Astrocyte of the spinal cord (primary cell): ENCODE results near the gene HDAC2.

ENCODE experiments used
- DNase-seq: peaks from one replicate; pipeline ENCODE4 v3.0.0; 2011; ENCODE audit warnings: low read depth, low spot score
- H3K4me3 ChIP-seq: 2 replicates; pipeline ENCODE4 v1.5.1; 2011; ENCODE audit warnings: low read depth, mild to moderate bottlenecking, low read length, moderate library complexity
- in situ Hi-C: cut with HindIII; loops from 2 replicates; pipeline ENCODE4 v1.10.0; 2017; ENCODE audit warnings: low sequenced_read_pairs
- TF ChIP-seq, protein P1 (sequence below): IDR thresholded peaks from 2 replicates; pipeline ENCODE4 v1.5.1; 2012; ENCODE audit warnings: low read depth, mild to moderate bottlenecking, low read length, inconsistent platforms

The HDAC2 gene

DNA sequence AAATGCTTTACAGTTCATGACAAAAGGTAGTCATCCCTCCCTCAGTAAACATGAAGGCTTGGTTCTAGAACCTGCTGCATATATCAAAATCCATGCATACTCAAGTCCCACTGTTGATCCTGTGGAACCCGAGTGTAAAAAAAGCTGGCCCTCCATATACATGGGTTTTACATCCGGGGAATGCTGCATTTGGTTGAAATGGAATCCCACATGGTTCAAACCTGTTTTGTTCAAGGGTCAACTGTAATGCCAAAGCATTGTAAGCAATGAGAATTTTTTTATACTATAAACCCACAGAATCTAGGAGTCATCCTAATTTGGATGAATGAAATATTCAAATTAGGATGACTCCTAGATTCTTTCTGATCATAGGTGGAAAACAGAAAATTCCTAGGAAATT, 5.9 kb upstream of the HDAC2 start:
- in situ Hi-C loops, result no loop called here
- TF ChIP-seq, protein P1, sequence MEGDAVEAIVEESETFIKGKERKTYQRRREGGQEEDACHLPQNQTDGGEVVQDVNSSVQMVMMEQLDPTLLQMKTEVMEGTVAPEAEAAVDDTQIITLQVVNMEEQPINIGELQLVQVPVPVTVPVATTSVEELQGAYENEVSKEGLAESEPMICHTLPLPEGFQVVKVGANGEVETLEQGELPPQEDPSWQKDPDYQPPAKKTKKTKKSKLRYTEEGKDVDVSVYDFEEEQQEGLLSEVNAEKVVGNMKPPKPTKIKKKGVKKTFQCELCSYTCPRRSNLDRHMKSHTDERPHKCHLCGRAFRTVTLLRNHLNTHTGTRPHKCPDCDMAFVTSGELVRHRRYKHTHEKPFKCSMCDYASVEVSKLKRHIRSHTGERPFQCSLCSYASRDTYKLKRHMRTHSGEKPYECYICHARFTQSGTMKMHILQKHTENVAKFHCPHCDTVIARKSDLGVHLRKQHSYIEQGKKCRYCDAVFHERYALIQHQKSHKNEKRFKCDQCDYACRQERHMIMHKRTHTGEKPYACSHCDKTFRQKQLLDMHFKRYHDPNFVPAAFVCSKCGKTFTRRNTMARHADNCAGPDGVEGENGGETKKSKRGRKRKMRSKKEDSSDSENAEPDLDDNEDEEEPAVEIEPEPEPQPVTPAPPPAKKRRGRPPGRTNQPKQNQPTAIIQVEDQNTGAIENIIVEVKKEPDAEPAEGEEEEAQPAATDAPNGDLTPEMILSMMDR, result no peak
- no peak overlapping the region for H3K4me3 ChIP-seq
- DNase-seq, result peak; percentile 18

DNA sequence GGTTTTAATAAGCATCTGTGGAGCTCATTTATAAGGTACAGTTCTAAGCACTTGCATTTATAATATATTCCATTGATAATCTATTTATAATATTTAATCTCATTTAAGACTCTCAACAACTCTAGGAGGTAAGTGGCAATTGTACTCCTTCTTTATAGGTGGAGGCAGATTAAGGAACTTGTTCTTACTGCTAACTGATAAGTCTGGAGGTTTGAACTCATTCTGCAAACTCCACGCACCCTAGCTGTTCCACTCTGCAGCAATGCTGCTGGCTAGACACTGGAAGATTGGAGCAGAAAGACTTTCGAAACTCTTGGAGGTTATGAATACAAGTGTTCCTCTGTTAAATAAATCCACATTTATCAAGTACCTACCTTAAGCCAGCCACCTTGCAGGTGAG, 793 bp upstream of the HDAC2 start:
- in situ Hi-C loops, result no loop called here
- DNase-seq, result peak; percentile 17
- peak overlapping the region; percentile 94 for H3K4me3 ChIP-seq
- TF ChIP-seq, protein P1, result no peak

DNA sequence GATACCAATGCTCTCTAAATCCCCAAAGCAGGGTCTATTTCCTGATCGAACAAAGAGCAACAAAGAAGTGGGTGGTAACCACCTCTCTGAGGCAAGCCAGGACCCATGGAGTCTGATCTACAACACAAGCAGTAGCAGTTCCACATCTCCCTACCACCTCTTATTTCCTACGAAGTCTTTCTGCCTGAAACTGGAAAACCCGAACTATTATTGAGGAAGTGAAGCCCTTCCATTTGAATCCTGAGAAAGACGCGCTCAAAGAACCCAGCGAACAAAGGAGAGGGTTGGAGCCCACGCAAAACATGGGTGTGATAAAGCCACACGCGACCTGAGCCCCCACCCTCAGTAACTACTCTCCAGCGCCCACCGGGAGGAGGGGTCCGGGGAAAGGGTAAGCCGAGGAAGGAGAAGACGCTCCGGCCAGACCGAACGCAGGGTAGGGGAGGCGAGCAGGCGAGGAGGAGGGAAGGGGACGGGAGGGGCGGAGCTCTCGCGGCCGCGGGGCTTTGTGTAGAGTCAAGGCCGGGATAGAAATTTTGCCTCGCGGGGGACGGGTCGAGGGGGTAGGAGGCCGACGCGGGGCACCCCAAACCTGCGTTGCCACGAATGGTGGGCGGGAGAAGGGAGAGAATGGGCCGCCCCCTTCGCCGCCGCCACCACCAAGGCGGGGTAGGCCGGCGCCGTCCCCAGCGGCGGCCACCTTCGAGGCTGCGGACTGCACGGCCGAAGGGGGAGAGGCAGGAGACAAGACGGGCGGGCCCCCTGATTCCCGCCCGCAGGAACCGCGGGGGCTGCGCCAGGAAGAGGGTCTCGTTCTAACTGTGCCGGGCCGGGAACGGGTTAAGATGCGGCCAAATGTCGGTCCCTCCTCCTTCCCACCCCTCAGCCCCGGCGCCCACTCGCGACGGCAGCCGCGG, 802 bp downstream of the HDAC2 start:
- TF ChIP-seq, protein P1, result no peak
- H3K4me3 ChIP-seq, result peak overlapping the region; percentile 94
- peak; percentile 51 for DNase-seq
- in situ Hi-C loops, result no loop called here

DNA sequence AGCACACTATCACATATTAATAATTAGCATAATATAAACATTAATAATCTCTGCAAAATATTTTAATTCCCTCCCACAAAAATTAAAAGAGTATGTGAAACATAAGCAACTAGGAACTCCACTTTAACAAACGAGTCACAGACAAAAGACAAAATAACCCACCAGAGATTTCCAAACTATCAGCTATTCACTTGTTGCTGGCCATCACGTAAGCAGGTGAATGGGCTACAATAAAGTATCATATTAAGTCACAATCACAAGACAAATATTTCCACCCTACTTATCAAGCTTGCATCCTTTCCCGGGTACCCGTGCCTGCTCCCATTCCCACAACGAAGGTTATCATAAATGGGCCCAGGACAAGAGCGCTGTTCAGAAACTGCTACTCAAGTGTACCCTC, 2.5 kb downstream of the HDAC2 start:
- no peak for DNase-seq
- in situ Hi-C loops, result no loop called here
- TF ChIP-seq, protein P1, result no peak
- H3K4me3 ChIP-seq, result peak overlapping the region; percentile 94

DNA sequence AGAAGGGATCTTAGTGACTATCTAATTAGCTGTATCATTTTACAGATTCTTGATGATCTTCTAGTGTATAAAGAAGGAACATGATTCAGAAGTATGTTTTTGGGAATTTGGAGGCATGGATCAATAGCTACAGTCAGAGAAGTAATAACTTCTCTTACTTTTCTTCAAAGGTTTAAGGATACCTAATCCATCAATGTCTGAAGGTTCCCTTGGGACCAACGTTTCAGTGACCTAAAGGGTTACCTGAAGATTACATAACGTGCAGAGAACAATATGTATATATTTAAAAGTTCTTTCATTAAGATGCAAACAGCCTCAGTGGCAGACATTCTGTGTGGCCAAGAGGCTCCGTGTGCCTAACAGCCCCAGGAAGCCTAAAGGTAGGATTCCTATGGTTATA, 3.2 kb downstream of the HDAC2 start:
- DNase-seq, result no peak
- in situ Hi-C loops, result no loop called here
- H3K4me3 ChIP-seq, result no peak overlapping the region
- TF ChIP-seq, protein P1, result no peak

DNA sequence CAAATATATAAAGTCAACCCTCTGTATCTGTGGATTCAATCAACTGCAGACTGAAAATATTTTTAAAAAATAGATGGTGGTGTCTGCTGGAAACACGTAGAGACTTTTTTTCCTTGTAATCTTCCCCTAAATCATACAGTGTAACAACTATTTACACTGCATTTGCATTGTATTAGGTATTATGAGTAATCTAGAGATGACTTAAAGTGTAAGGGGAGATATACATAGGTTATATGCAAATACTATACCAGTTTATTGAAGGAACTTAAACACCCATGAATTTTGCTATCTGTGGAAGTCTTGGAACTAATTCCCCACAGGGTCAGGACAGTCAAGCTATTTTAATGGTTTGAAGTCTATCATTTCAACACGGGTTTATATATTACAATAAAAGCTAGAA, 10.2 kb downstream of the HDAC2 start:
- in situ Hi-C loops, result no loop called here
- TF ChIP-seq, protein P1, result no peak
- DNase-seq, result no peak
- no peak overlapping the region for H3K4me3 ChIP-seq
